ENCODE measurements around the gene MYO15A. TPM values are rescaled to one million over a fixed set of nuclear protein-coding genes. Genes with fewer than 3 reads are reported as not detected.

MYO15A gene
- total and polyA plus RNA-seq, 2 of the 4 experiments (the other 2 are of a cell fraction), result 0.18 to 1.1 TPM

- H3K14ac ChIP-seq (replicated peaks; ENCODE audit: low read depth, low read length), result no peak overlapping the region
- WGBS, 2 experiments (ENCODE audit: extremely low coverage in 2 of 2, insufficient read length in 1 of 2), result 96% methylated on average over 2 of the region's 4 CpGs; no CpG with 5 or more reads in 1 of the 2 experiments
- dilution Hi-C loops (cut with HindIII; ENCODE audit: low sequenced_read_pairs, unreplicated experiment) (no loop called here), intact Hi-C loops (cut with micrococcal nuclease) (no loop called here), in situ Hi-C loops (cut with MboI; ENCODE audit: low sequenced_read_pairs) (no loop called here)
- H3K9me3 ChIP-seq (ENCODE audit: control insufficient read depth, insufficient read depth, low read length), result no peaks in the 10 kb centered on the region
- no peak overlapping the region for H2AFZ ChIP-seq (replicated peaks; ENCODE audit: low read length, poor library complexity)
- H3K4me2 ChIP-seq (ENCODE audit: low read depth, low read length), result no peak overlapping the region
- peaks cover 4% of the 10 kb centered on the region for H3K9me1 ChIP-seq (ENCODE audit: insufficient read depth, low read length)
- no peaks in the 10 kb centered on the region for H3K4me1 ChIP-seq (ENCODE audit: control insufficient read depth, insufficient read depth, low read length)
- H4K8ac ChIP-seq (ENCODE audit: low read depth in 2 of 2, low read length in 2 of 2), result no peak overlapping the region
- H2BK120ac ChIP-seq (ENCODE audit: low read depth, low read length), result no peak overlapping the region
- H2AK5ac ChIP-seq (ENCODE audit: low read depth, low read length), result no peak overlapping the region
- H3K9ac ChIP-seq (ENCODE audit: low read depth, low read length), result no peak overlapping the region
- H3K4ac ChIP-seq (ENCODE audit: low read depth, low read length), result no peak overlapping the region
- BruUV-seq (replicated peaks), result no TSS peak
- no peak overlapping the region for H2BK5ac ChIP-seq (ENCODE audit: low read depth, low read length, poor library complexity, severe bottlenecking)
- no peak overlapping the region for H2AK9ac ChIP-seq (replicated peaks; ENCODE audit: low read depth, low read length, poor library complexity)
- POLR2A ChIA-PET (ENCODE audit: unreplicated experiment), result no interaction called here
- no peaks in the 10 kb centered on the region for H3K79me1 ChIP-seq (ENCODE audit: low read depth in 1 of 2, low read length in 2 of 2)
- DNase-seq, result no peak
- no peak overlapping the region for H2BK20ac ChIP-seq (ENCODE audit: low read depth, low read length)
- no peak overlapping the region for H3K56ac ChIP-seq (ENCODE audit: extremely low read depth, insufficient read depth, low read length)
- no peaks in the 10 kb centered on the region for H4K20me1 ChIP-seq (ENCODE audit: insufficient read depth, low read length)
- no peak overlapping the region for H2BK15ac ChIP-seq (ENCODE audit: low read depth, low read length)
- no peak overlapping the region for H3K4me3 ChIP-seq (ENCODE audit: insufficient read depth, low read depth, low read length)
- no peak overlapping the region for H4K91ac ChIP-seq (ENCODE audit: insufficient read depth, low read depth, low read length)
- H3K27ac ChIP-seq (ENCODE audit: insufficient read depth, low read length), result no peak overlapping the region
- no peak overlapping the region for H4K5ac ChIP-seq (ENCODE audit: low read depth, low read length)
- no peak overlapping the region for H3K18ac ChIP-seq (ENCODE audit: low read depth, low read length)
- peaks cover 11% of the 10 kb centered on the region; the same call in 1 of the 2 replicates for H3K36me3 ChIP-seq (ENCODE audit: control insufficient read depth, insufficient read depth, low read length)
- TF ChIP-seq MAFK (IDR thresholded peaks at IDR 0.05; ENCODE audit: low read depth, low read length) (peak; percentile 78), BHLHE40 (IDR thresholded peaks at IDR 0.05; ENCODE audit: low read depth, low read length) (no peak)
- no peak overlapping the region for H3K23ac ChIP-seq (ENCODE audit: low read depth, low read length)
- ATAC-seq (ENCODE audit: low read depth), result no peak
- CTCF ChIA-PET, result no interaction called here
- H3K27me3 ChIP-seq (ENCODE audit: control insufficient read depth, insufficient read depth, low read length), result no peaks in the 10 kb centered on the region
These were observed 2.1 kb downstream of the MYO15A start for GRCh38 chr17:18110636-18111145.
